ENCODE data around the gene NANOS2.

The NANOS2 gene

GRCh38 chr19:45884682-45885555 is 29.7 kb downstream of the NANOS2 start:
- H3K4me3 ChIP-seq (replicated peaks; ENCODE audit: low read depth, low read length) = peak overlapping the region; percentile 70
- TF ChIP-seq, protein P1, sequence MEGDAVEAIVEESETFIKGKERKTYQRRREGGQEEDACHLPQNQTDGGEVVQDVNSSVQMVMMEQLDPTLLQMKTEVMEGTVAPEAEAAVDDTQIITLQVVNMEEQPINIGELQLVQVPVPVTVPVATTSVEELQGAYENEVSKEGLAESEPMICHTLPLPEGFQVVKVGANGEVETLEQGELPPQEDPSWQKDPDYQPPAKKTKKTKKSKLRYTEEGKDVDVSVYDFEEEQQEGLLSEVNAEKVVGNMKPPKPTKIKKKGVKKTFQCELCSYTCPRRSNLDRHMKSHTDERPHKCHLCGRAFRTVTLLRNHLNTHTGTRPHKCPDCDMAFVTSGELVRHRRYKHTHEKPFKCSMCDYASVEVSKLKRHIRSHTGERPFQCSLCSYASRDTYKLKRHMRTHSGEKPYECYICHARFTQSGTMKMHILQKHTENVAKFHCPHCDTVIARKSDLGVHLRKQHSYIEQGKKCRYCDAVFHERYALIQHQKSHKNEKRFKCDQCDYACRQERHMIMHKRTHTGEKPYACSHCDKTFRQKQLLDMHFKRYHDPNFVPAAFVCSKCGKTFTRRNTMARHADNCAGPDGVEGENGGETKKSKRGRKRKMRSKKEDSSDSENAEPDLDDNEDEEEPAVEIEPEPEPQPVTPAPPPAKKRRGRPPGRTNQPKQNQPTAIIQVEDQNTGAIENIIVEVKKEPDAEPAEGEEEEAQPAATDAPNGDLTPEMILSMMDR (IDR thresholded peaks at IDR 0.05; ENCODE audit: low read length, missing control alignments) = no peak
- DNase-seq (ENCODE audit: low read depth) = no peak

DNA sequence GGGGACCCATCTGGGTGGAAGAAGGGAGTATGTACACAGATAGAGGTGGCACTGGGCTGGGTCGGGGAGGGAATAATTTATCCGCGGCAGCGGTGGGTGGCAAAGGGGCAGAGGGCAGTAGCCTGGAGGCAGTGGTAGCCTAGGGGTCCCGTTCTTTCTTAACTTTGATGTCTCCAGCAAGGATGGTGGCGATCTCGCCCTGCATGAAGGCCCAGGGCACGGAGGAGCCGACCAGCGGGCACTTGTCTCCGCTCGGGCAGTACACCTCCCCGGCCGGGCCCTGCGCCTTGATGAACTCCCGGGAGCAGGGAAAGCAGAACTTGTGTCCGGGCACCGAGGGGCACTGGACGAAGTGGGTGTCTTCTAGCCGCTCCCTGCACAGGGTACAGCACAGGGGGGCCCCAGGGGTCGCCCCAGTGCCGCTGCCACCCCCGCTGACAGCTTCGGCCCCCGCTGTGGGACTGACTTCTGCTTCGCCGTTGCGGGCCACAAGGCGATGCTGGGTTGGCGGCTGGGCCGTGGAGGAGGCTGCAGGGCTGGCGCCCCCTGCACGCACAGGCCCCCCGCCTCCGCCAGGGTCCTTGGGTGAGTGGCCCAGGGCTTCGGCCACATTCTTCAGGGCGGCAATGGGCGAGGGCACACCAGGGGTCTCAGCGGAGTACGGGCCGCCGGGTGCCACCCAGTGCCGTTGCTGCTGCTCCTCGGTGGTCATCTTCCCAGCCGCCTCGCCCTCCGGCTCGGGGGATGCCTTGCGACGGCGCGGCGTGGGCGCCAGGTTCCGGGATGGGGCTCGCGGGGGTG is 30.5 kb downstream of the NANOS2 start:
- TF ChIP-seq, protein P1 (IDR thresholded peaks at IDR 0.05; ENCODE audit: low read length, missing control alignments) = no peak
- no peak overlapping the region for H3K4me3 ChIP-seq (replicated peaks; ENCODE audit: low read depth, low read length)
- DNase-seq (ENCODE audit: low read depth) = no peak

DNA sequence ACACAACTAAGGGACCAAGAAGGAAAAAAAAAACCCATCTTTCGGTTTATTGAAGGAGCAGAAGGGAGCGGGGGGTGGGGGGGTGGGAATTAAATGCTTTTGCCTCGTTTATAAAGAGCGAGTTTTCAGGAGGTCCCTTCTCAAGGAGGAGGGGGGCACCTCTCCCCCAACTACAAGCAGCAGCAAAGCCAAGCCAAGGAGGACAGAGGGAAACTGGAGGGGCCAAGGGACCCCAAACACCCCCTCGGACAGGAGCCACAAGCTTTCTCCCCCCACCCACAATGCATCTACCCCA is 31.0 kb downstream of the NANOS2 start:
- H3K4me3 ChIP-seq (replicated peaks; ENCODE audit: low read depth, low read length) = no peak overlapping the region
- DNase-seq (ENCODE audit: low read depth) = no peak
- TF ChIP-seq, protein P1 (IDR thresholded peaks at IDR 0.05; ENCODE audit: low read length, missing control alignments) = no peak

DNA sequence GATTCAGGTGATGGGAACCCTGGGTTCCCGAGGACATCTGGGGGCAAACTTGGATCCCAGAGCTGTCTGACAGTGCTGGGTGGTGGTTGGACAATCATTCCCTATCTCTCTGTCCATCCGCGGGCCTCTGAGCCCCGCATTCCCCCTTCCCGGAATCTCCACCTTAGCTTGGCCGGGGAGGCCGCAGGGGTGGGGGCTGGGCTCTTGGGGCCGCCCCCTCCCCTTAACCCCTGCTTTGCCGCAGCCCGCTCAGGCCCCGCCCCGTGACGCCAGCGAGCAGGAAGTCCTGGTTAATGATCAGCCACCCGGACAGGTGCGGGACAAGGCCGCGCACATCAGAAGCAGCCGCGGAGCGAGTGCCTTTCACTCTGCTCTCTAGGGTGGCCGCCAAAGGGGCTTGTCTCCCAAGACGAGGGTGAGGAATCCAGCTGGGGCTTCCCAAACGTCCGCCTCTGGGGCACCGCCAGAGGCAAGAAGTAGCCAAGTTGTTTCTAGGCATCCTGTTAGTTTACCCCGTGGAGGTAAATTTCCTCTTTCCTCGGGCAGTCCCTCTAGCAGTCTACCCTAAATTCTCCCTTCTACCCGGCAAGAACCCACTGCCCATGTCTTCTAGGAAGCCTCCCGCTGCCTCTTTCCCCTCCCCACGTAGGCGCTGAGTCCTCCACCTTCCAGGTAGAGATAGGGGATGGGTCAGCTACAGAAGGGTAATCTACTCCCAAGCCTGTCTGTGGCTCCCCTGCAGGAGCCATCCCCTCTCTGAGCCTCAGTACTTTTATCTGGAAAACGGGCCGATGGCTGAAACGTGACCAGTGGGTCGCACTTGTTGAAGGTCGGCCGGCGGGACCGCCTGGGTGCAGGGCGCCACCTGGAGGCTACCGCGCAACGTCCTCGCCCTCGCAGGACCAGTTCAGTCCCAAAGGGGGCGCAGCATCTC is 31.7 kb downstream of the NANOS2 start:
- H3K4me3 ChIP-seq (replicated peaks; ENCODE audit: low read depth, low read length) = no peak overlapping the region
- DNase-seq (ENCODE audit: low read depth) = peak; percentile 92

GRCh38 chr19:45881909-45882528 is 32.6 kb downstream of the NANOS2 start:
- TF ChIP-seq, protein P1 (IDR thresholded peaks at IDR 0.05; ENCODE audit: low read length, missing control alignments) = no peak
- no peak for DNase-seq (ENCODE audit: low read depth)
- no peak overlapping the region for H3K4me3 ChIP-seq (replicated peaks; ENCODE audit: low read depth, low read length)

More for the DNA sequence above, 31.7 kb downstream of the NANOS2 start:
- TF ChIP-seq, protein P1 (IDR thresholded peaks at IDR 0.05; ENCODE audit: low read length, missing control alignments) = peak; percentile 99
